Fibroblast of mammary gland (primary cell): ENCODE measurements around the gene INSRR.

Experiments
- DNase-seq: peaks from one replicate; pipeline ENCODE4 v3.0.0-alpha.2; 2010; ENCODE audit warnings: low read depth
- H3K4me3 ChIP-seq: 2 replicates; pipeline ENCODE4 v1.5.1; 2011; ENCODE audit warnings: low read depth, mild to moderate bottlenecking, low read length, moderate library complexity; ENCODE audit not compliant: control insufficient read depth
- CTCF ChIP-seq: conservative IDR thresholded peaks from 2 replicates; pipeline ENCODE4 v1.5.1; 2011; ENCODE audit warnings: low read depth, low read length, inconsistent platforms; ENCODE audit not compliant: control insufficient read depth, insufficient read depth

The INSRR gene

GRCh38 chr1:156848461-156849150, 10.3 kb downstream of the INSRR start:
- no peak for DNase-seq
- no peak for TF ChIP-seq CTCF
- H3K4me3 ChIP-seq, result no peak overlapping the region

GRCh38 chr1:156847591-156848460, 11.1 kb downstream of the INSRR start:
- TF ChIP-seq CTCF, result no peak
- no peak overlapping the region for H3K4me3 ChIP-seq
- no peak for DNase-seq

- no peak for TF ChIP-seq CTCF
- H3K4me3 ChIP-seq, result no peak overlapping the region
- no peak for DNase-seq
Measured at GRCh38 chr1:156846643-156847042, 12.3 kb downstream of the INSRR start.

GRCh38 chr1:156845953-156846545, 12.9 kb downstream of the INSRR start:
- no peak for TF ChIP-seq CTCF
- DNase-seq, result no peak
- no peak overlapping the region for H3K4me3 ChIP-seq

GRCh38 chr1:156845055-156845952, 13.6 kb downstream of the INSRR start:
- no peak overlapping the region for H3K4me3 ChIP-seq
- no peak for DNase-seq
- TF ChIP-seq CTCF, result no peak

- no peak for TF ChIP-seq CTCF
- no peak overlapping the region for H3K4me3 ChIP-seq
- DNase-seq, result no peak
Measured at GRCh38 chr1:156844638-156845037, 14.3 kb downstream of the INSRR start.
